ENCODE data around the gene AGAP1.

DNA sequence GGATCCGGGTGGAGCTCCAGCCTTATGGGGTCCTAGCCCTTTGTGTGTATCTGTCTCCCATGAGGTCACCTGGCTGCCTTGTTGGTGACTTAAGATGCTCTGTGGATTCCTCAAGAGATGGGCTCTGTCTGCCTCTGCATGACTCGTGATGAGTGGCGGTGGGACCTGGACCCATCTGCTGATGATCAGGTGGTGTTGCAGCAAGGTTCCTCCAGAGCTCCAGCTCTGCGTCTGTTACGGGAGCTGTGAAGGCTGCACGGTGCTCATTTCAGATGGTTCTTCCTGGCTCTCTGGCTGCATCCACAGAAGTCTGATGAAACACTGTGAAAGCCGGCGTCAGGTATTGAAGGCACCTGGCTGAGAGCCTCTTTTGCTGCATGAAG is 2.4 kb downstream of the AGAP1 start:
- TF ChIP-seq, protein P1, sequence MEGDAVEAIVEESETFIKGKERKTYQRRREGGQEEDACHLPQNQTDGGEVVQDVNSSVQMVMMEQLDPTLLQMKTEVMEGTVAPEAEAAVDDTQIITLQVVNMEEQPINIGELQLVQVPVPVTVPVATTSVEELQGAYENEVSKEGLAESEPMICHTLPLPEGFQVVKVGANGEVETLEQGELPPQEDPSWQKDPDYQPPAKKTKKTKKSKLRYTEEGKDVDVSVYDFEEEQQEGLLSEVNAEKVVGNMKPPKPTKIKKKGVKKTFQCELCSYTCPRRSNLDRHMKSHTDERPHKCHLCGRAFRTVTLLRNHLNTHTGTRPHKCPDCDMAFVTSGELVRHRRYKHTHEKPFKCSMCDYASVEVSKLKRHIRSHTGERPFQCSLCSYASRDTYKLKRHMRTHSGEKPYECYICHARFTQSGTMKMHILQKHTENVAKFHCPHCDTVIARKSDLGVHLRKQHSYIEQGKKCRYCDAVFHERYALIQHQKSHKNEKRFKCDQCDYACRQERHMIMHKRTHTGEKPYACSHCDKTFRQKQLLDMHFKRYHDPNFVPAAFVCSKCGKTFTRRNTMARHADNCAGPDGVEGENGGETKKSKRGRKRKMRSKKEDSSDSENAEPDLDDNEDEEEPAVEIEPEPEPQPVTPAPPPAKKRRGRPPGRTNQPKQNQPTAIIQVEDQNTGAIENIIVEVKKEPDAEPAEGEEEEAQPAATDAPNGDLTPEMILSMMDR (IDR thresholded peaks at IDR 0.05; ENCODE audit: insufficient read depth, low read depth, low read length) = no peak
- no peak for TF ChIP-seq EZH2 (IDR thresholded peaks at IDR 0.05; ENCODE audit: insufficient read depth, low read length)
